ENCODE measurements around the gene ADGRG3. TPM values are rescaled to one million over a fixed set of nuclear protein-coding genes. Genes with fewer than 3 reads are reported as not detected.
A peak's percentile ranks its signal among the peaks of the same experiment; 100 is the strongest.

The ADGRG3 gene
- polyA plus RNA-seq, 4 donors: 0.10 to 0.36 (median 0.21) TPM; not detected in 1

DNA sequence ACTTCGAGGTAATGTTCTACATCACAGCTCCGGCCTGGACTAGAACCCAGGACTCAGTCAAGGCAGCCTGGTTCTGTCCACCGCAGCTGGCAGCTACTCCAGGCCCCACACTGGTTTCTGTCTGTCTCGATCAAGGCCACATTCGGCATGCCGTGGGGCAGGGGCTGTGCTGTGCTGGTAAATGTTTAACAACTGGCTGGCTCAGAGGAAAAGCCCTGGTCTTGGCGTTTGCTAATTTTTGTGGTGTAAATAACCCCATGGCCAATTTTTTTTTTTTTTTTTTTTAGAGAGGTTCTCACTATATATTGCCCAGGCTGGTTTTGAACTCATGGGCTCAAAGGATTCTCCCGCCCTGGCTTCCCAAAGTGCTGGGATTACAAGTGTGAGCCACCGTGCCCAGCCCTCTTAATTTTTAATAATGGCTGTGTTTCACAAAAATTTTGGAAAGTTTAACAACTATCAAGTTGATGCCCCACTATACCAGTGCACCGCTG lies 26.2 kb downstream of the ADGRG3 start:
- DNase-seq (ENCODE audit: low read depth in 4 of 4, low spot score in 3 of 4): no peak

DNA sequence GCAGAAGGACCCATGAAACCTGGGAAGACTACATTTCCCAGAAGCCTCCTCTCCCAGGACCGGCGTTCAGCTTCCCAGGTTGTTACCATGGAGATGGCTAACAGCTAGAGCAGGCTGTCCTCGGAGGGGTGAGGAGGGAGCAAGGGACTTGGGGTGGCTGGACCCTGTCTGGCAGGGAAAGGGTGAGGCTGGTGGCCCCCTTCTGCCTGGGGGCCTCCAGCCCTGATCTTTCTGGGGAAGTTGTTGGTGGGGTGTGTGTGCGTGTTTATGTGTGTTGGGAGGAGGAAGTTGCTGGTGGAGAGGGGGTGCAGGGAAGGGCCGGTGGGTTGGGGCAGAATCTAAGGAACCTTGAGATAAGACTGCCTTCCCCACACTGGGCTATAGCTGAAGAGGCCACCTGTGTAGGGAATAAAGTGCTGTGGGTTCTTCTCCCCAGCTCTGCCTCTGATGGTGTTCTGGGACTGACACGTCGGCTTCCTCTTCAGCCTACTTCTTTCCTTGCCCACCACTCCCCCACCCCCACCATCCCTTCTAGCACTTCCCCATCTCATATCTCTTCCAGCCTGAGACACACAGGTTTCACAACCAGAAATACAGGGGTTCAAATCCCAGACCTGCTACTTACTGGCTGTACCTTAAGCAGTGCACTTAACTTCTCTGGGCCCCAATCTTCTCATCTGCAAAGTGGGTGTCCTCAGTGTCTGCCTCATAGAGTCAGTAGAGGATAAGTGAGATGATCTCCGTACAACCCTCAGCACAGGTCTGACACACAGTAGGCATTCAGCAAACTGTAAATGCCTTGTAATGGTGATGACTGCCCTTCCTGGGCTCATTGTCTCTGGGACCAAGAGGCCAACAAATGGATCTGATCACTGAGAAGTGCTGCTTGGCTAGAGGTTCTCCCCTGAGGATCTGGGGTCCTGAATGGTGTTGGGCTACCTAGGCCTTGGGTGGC lies 26.9 kb downstream of the ADGRG3 start, which contains the start of gene DRC7:
Gene DRC7 (plus strand): TSS at position 82 of the 955 bp plus-strand sequence. CDS start 3,144 bp downstream, outside the sequence.
- peak in 1 of 4 donors; percentile 38 for DNase-seq (ENCODE audit: low read depth in 4 of 4, low spot score in 3 of 4)

DNA sequence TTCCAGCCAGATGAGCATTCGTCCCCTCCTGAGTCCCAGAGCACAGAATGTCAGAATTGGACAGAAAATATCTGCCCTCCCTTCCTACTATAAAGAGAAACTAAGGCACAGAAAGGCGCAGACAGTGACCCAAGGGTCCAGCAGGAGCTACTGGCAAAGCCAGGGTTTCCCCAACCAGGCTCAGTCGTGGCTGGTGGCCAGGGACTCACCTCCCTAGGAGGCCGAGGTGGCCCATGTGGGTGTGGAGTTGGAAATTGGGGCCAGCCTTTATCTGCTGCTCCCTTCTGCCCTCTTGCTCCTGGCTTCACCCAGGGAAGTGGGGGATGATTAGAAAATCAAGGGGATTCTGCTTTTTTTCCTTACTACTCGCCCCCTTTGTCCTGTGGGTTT lies 27.6 kb downstream of the ADGRG3 start:
- DNase-seq (ENCODE audit: low read depth in 4 of 4, low spot score in 3 of 4): no peak

DNA sequence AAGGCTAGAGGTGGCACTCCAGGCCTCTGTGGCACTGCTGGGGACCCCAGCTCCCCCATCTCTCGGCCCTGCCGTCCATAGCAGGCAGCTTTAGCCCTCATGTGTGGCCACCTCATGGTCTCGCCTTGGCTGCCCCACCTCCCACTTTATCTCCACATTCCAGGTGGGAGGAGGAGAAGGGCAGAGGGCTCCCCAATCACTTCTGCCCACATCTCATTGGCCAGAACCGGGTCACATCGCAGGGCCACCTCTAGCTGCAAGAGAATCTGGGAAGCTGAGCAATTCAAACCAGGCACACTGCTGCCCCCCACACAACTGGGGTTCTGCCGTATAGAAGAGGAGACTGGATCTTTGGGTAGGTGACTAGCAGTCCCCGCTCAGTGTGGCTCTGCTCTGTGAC lies 28.1 kb downstream of the ADGRG3 start:
- DNase-seq (ENCODE audit: low read depth in 4 of 4, low spot score in 3 of 4): no peak

DNA sequence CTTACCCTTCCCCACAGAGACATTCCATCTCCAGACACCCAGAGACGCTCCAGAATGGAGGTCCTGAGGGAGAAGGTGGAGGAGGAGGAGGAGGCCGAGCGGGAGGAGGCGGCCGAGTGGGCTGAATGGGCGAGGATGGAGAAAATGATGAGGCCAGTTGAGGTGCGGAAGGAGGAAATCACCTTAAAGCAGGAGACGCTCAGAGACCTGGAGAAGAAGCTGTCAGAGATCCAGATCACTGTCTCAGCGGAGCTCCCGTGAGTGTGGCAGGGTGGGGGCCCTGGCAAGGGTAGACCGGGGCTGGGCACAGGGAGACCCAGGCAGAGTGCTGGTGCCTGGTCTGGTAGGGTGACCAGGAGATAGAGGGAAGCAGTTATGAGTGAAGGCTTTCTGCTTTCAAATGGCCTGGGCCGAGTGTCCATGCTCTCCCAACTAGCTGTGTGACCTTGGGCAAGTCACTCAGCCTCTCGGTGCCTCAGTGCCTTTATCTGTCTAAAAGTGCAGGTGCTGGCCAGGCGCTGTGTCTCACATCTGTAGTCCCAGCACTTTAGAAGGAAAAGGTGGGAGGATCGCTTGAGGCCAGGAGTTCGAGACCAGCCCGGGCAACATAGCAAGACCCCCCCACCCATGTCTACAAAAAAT lies 29.9 kb downstream of the ADGRG3 start:
- no peak for DNase-seq (ENCODE audit: low read depth in 4 of 4, low spot score in 3 of 4)

DNA sequence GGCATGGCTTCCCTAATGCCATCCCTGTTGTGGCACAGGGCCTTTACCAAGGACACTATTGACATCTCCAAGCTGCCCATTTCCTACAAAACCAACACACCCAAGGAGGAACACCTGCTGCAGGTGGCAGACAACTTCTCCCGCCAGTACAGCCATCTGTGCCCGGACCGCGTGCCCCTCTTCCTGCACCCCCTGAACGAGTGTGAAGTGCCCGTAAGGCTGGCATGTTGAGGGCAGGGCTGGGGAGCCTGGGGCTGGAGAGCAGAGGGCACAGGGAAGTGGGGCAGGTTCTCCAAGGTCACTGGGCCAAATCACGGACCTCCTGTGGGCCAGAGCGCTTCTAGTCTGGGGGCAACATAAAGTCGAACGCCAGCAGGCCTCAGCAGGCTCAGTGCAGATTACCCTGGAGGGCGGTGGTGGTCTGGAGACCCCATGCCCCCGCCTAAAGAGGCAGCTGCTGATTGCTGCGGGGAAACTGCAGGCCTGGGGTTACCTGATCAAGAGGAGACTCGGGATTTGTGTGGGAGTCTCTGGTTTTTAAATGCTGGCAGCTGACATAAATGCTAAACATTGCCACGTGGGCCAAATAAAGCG lies 30.8 kb downstream of the ADGRG3 start:
- DNase-seq (ENCODE audit: low read depth in 4 of 4, low spot score in 3 of 4): no peak

DNA sequence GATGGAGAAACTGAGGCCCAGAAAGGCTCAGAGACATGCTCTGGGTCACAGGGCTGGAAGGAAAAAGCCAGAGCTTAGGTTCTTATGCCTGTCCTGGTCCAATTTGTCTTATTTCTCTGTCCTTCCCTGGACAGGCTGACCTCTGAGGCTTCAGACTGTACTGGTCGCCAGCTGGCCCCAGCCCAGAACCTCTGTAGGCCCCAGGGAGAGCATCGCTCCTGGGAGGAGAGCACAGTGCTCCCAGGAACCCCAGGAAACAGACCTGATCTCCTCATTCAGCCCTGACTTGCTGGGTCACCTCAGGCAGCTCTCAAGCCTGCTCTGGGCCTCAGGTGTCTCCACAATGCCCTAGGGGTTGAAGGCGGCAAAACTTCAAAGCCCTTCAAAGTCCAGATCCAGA lies 31.4 kb downstream of the ADGRG3 start:
- DNase-seq (ENCODE audit: low read depth in 4 of 4, low spot score in 3 of 4): no peak

DNA sequence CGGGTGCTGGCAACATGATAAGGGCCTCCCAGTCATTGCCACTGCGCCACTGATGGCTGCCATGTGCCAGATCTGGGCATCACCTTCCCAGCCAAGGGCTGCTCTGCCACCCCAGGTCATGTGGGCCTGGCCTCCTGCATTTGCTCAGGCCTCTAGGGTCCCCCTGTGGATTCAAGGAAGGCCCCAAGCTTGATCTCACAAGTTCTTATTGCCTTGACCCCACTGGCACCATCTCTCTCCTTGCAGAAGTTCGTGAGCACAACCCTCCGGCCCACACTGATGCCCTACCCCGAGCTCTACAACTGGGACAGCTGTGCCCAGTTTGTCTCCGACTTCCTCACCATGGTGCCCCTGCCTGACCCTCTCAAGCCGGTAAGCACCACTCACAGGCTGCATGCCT lies 31.8 kb downstream of the ADGRG3 start:
- no peak for DNase-seq (ENCODE audit: low read depth in 4 of 4, low spot score in 3 of 4)

DNA sequence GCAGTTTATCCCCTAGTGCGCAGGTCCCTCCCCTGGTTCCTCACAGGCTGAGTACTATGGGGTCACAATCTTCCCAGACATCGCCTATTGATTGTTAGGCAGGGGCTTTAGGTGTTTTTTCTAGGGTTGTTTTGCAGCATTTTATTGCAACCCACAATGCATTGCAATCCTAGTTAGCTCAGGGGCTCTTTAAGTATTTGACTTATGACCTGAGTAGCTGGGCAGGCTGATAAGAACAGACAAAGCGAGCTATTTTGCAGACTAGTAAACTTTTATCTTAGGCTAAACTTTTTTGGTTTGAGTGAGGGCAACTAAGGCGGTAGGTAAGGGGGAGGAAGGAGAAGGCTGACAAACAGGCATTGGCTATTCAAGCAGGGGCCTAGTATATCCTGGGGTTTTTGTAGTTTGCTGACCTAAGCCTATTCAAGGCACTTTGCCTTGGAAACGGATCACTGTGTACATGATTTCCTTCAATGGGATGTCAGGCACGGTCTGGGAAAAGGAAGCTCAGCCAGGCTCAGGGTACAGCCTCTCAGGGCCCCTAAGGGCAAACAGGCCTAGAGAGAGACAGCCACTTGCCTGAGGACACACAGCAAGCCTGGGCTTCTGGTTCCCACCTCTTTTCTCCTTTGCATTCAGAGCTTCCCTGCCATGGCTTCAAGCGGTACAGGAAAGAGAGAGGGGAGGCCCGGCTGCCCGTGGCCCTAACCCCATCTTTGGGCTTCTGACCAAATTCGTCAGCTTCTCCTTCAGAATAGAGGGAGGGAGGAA lies 32.9 kb downstream of the ADGRG3 start:
- no peak for DNase-seq (ENCODE audit: low read depth in 4 of 4, low spot score in 3 of 4)

DNA sequence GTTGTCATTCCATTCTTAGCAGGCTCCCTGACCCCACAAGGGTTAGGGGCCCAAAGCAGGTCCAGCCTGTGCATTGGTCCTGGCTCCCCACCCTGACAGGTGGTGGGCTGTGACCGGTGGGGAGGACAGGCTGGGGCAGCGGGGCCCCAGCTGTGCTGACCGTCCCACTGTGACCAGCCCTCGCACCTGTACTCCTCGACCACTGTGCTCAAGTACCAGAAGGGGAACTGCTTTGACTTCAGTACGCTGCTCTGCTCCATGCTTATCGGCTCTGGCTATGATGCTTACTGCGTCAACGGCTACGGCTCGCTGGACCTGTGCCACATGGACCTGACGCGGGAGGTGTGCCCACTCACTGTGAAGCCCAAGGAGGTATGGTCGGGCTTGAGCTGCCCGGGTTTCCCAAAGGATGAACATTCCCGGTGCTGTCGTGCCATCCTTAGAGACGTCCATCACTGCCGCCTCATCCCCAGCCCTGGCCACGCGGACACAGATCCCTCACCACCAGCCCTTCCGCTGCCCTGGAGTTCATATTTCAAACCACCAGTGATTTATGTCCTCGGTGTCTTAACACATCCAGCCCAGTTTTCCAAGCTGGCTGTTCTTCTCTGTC lies 33.8 kb downstream of the ADGRG3 start:
- peak in 1 of 4 donors; percentile 25 for DNase-seq (ENCODE audit: low read depth in 4 of 4, low spot score in 3 of 4)

DNA sequence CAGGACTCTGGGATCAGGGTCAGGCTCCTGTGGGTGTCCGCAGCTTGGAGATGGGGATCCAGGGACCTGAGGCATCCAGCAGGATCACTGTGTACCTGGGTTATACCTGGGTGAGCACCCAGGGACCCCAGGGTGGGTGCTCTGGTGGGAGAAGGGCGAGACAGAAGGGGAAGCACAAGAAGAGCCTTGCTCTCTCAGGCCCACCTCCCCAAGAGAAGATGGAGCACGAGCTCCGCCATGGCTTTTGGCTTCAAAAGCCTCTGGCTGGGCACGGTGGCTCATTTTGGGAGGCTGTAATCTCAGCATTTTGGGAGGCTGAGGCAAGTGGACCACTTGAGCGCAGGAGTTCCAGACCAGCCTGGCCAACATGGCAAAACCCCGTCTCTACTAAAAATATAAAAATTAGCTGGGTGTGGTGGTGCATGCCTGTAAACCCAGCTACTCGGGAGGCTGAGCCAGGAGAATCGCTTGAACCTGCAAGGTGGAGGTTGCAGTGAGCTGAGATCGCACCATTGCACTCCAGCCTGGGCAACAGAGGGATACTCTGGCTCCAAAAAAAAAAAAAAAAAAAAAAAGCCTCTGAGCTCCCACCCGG lies 35.4 kb downstream of the ADGRG3 start:
- DNase-seq (ENCODE audit: low read depth in 4 of 4, low spot score in 3 of 4): no peak

DNA sequence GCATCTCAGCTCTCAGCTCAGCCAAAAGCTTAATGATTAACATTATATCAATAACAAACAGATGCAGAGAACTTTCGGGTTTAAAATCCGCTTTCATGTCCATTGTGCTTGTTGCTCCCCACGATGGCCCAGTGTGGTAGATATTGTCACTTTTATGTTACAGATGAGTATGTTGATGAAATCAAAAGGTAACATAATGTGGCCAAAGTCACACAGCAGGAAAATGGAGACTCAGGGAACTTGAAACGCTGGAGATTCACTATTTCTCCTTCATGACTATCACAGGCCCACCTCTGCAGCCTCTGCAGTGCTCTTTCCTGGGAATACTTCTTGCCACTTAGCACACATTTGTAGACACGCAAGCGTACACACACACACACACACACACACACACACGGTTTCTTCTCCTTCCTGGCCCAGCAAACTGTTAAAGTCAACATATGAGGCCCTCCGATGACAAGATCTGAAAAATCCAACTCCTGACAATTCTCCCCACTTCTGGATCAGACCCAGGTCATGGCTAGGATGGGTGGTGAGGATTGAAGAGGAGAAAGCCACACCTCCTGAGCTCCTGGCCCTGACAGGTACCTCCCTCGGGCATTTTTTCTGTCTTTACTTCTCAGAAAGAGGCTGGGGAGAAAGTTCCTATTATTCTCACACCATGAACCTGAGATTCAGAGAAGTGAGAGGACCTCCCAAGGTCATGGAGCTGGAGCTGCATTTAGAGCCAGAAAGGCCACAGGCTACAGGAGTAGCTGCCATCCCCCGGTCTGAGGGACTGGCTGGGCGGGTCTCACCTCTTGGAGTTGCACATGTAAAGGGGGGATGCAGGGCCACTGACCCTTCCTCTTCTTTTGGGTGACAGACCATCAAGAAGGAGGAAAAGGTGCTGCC lies 36.2 kb downstream of the ADGRG3 start:
- DNase-seq (ENCODE audit: low read depth in 4 of 4, low spot score in 3 of 4): no peak

DNA sequence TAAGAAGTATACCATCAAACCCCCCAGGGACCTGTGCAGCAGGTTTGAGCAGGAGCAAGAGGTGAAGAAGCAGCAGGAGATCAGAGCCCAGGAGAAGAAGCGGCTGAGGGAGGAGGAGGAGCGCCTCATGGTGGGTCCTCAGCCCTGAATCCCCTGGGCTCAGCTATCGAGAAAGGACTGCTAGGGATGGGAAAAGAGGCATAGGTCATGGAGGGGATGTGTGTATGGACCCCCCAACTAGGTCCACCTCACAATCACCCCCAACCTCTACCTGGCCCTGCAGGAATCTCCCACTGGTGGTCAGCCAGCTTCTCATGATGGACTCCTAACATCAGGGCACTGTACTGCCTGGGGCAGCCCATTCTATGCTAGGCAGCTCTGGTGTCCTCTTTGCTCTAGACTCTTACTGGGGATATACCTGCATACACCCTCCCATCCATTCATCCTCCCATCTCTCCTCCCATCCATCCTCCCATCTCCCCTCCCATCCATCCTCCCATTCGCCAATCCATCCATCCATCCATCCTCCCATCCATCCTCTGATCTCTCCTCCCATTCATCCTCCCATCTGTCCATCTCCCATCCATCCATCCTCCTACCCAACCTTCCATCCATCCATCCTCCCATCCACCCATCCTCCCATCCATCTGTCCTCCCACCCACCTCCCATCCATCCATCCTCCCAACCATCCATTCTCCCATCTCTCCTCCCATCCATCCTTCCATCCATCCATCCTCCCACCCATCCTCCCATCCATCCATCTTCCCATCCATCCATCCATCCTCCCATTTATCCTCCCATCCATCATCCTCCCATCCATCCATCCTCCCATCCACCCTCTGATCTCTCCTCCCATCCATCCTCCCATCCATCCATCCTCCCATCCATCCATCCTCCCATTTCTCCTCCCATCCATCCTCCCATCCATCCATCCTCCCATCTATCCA lies 37.1 kb downstream of the ADGRG3 start:
- no peak for DNase-seq (ENCODE audit: low read depth in 4 of 4, low spot score in 3 of 4)

DNA sequence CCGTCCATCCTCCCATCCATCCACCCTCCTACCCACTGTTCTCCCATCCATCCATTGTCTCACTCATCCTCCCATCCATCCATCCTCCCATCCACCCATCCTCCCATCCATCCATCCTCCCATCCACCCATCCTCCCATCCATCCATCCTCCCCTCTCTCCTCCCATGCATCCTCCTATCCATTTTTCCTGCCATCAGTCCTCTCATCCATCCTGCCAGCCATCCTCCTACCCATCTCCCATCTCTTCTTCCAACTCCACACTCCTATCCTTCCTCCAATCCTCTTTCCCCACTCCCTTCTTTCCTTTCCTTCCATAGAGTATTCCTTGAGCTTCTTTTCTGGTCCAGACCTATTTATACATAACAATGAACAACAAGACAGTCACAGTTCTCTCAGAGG lies 38.6 kb downstream of the ADGRG3 start:
- no peak for DNase-seq (ENCODE audit: low read depth in 4 of 4, low spot score in 3 of 4)

DNA sequence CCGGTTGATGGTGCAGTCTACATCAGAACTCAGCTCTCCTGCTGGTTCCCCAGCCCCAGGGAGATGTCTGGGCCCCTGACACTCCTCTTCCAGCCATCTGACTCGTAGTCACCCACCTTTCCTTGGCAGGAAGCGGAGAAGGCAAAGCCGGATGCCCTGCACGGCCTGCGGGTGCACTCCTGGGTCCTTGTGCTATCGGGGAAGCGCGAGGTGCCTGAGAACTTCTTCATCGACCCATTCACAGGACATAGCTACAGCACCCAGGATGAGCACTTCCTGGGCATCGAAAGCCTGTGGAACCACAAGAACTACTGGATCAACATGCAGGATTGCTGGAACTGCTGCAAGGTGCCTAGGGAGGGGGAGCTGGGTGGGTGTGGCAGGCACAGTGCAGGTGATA lies 39.2 kb downstream of the ADGRG3 start:
- no peak for DNase-seq (ENCODE audit: low read depth in 4 of 4, low spot score in 3 of 4)

DNA sequence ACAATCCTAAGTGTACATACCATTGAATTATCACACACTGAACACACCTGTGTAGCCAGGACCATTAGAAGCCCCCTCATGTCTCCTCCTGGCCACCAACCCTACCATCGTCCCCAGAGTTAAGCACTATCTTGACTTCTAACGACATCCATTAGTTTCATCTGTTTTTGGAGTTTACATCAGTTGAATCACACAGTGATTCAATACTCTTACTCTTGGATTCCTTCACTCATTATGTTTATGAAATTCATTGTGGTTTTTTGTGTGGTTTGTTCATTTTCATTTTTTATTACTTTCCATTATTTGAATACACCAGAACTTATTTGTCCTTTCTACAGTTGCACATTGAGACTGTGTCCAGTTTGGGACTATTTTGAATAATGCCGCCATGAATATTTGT lies 40.1 kb downstream of the ADGRG3 start:
- DNase-seq (ENCODE audit: low read depth in 4 of 4, low spot score in 3 of 4): no peak

DNA sequence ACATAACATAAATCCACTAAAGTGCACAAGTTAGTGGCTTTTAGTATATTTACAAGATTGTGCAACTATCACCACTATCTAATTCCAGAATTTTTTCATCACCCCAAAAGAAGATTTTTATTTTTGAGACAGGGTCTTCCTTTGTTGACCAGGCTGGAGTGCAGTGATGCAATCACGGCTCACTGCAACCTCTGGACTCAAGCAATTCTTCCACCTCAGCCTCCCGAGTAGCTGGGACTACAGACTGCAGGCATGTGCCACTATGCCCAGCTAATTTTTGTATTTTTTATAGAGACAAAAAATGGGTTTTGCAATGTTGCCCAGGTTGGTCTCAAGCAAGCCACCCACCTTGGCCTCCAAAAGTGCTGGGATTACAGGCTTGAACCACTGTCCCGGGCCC lies 41.6 kb downstream of the ADGRG3 start:
- no peak for DNase-seq (ENCODE audit: low read depth in 4 of 4, low spot score in 3 of 4)

DNA sequence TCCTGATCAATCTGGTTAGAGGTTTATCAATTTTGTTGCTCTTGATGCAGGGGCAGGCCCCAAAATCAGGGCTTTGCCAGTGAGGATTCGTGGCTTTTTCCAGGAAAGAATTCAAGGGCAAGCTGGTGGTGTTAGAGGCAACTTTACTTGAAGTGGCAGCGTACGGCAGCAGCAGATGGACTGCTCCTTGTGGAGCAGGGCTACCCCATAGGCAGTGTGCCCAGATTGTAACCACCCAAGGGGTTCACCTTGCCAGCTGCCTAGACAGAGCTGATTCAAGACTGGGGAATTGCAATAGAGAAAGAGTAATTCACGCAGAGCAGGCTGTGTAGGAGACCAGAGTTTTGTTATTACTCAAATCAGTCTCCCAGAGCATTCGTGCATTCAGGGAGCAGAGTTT lies 43.2 kb downstream of the ADGRG3 start:
- DNase-seq (ENCODE audit: low read depth in 4 of 4, low spot score in 3 of 4): no peak

Data from right renal pelvis (tissue), 4 donors.